Effector memory CD8-positive, alpha-beta T cell (primary cell): ENCODE data around the gene SOST.
"Not testable (repeated sequence)": the region's sequence is repeated elsewhere in the genome, so short reads cannot be mapped to it uniquely, and the experiment has no call there.

Experiments used
- ATAC-seq: fragments of 150-1000 bp; cut with Tn5 transposase; replicated peaks from 2 replicates; pipeline ENCODE4 v1.10.0; 2021; ENCODE audit warnings: mild to moderate bottlenecking, moderate library complexity
- DNase-seq, 3 experiments: peaks; one replicate each; pipeline ENCODE4 v3.0.0; 2021
- H3K27ac Mint-ChIP-seq, 2 donors: one replicate each; pipeline ENCODE4 v1.8.0; 2022; ENCODE audit warnings: mild to moderate bottlenecking in 2 of 2, mixed read lengths in 2 of 2, moderate library complexity in 2 of 2
- H3K27me3 Mint-ChIP-seq, 2 donors: one replicate each; pipeline ENCODE4 v1.8.0; 2022; ENCODE audit warnings: mixed read lengths in 2 of 2
- H3K36me3 Mint-ChIP-seq: one replicate; pipeline ENCODE4 v1.8.0; 2022; ENCODE audit warnings: mild to moderate bottlenecking, moderate library complexity, mixed read lengths; ENCODE audit not compliant: insufficient read depth
- H3K4me1 Mint-ChIP-seq, 2 donors: one replicate each; pipeline ENCODE4 v1.8.0; 2022; ENCODE audit warnings: low read depth in 2 of 2, mixed read lengths in 2 of 2
- H3K4me3 Mint-ChIP-seq, 2 donors: one replicate each; pipeline ENCODE4 v1.8.0; 2022; ENCODE audit warnings: mild to moderate bottlenecking in 2 of 2, mixed read lengths in 2 of 2, moderate library complexity in 2 of 2
- H3K9me3 Mint-ChIP-seq, 2 donors: one replicate each; pipeline ENCODE4 v1.8.0; 2022; ENCODE audit warnings: mixed read lengths in 2 of 2
- total RNA-seq, 9 experiments: gene quantifications; one replicate each; lab custom pipeline; 2026; lab: John Stamatoyannopoulos, UW

Gene SOST
- 0 to 0.06 (median 0) reads per million in 9 experiments for total RNA-seq

- Mint-ChIP-seq H3K9me3 (no peaks in the 10 kb centered on the region), H3K4me3 (no peak within 1 kb of the TSS), H3K36me3 (peaks cover 2% of the 10 kb centered on the region), H3K27ac (no peak within 1 kb of the TSS), H3K4me1 (peaks cover 1 to 7% of the 10 kb centered on the region in 2 donors), H3K27me3 (peaks cover 32 to 57% of the 10 kb centered on the region in 2 donors)
- no peak for ATAC-seq
- no peak for DNase-seq
Observed at GRCh38 chr17:43758497-43759174, at the start of gene SOST. TSS of gene SOST (minus strand) at chr17:43758791. CDS start at chr17:43758741, 50 bp downstream.

GRCh38 chr17:43808076-43808475 lies 49.5 kb upstream of the SOST start:
- H3K27ac Mint-ChIP-seq: no peak overlapping the region
- no peak overlapping the region for H3K4me3 Mint-ChIP-seq
- H3K4me1 Mint-ChIP-seq: no peaks in the 10 kb centered on the region
- DNase-seq (no peak), ATAC-seq (no peak)
- no peaks in the 10 kb centered on the region for H3K9me3 Mint-ChIP-seq
- H3K36me3 Mint-ChIP-seq: no peaks in the 10 kb centered on the region
- peaks cover 46 to 64% of the 10 kb centered on the region in 2 donors for H3K27me3 Mint-ChIP-seq

GRCh38 chr17:43805117-43805516 lies 46.5 kb upstream of the SOST start:
- no peak for ATAC-seq
- Mint-ChIP-seq H3K9me3 (no peaks in the 10 kb centered on the region), H3K27ac (no peak overlapping the region), H3K36me3 (no peaks in the 10 kb centered on the region), H3K4me3 (no peak overlapping the region), H3K27me3 (peaks cover 38 to 63% of the 10 kb centered on the region in 2 donors), H3K4me1 (no peaks in the 10 kb centered on the region)
- DNase-seq: no peak

- no peaks in the 10 kb centered on the region for H3K36me3 Mint-ChIP-seq
- H3K27me3 Mint-ChIP-seq: peaks cover 38 to 62% of the 10 kb centered on the region in 2 donors
- H3K27ac Mint-ChIP-seq: no peak overlapping the region
- ATAC-seq: no peak
- H3K9me3 Mint-ChIP-seq: no peaks in the 10 kb centered on the region
- no peaks in the 10 kb centered on the region for H3K4me1 Mint-ChIP-seq
- DNase-seq: no peak
- no peak overlapping the region for H3K4me3 Mint-ChIP-seq
Observed at GRCh38 chr17:43803758-43804157, 45.2 kb upstream of the SOST start.

- H3K4me1 Mint-ChIP-seq: no peaks in the 10 kb centered on the region
- H3K27me3 Mint-ChIP-seq: peaks cover 40 to 66% of the 10 kb centered on the region in 2 donors
- H3K4me3 Mint-ChIP-seq: no peak overlapping the region
- ATAC-seq (no peak), DNase-seq (no peak)
- no peaks in the 10 kb centered on the region for H3K36me3 Mint-ChIP-seq
- no peak overlapping the region for H3K27ac Mint-ChIP-seq
- H3K9me3 Mint-ChIP-seq: no peaks in the 10 kb centered on the region
Observed at GRCh38 chr17:43801844-43802243, 43.3 kb upstream of the SOST start.

- Mint-ChIP-seq H3K27ac (no peak overlapping the region), H3K4me3 (no peak overlapping the region), H3K4me1 (no peaks in the 10 kb centered on the region), H3K9me3 (no peaks in the 10 kb centered on the region), H3K27me3 (peaks cover 51 to 74% of the 10 kb centered on the region in 2 donors), H3K36me3 (no peaks in the 10 kb centered on the region)
- ATAC-seq (no peak), DNase-seq (no peak)
Observed at GRCh38 chr17:43800736-43801135, 42.1 kb upstream of the SOST start.

- Mint-ChIP-seq H3K27me3 (peaks cover 57 to 74% of the 10 kb centered on the region in 2 donors), H3K9me3 (no peaks in the 10 kb centered on the region), H3K4me3 (no peak overlapping the region), H3K4me1 (no peaks in the 10 kb centered on the region), H3K36me3 (no peaks in the 10 kb centered on the region), H3K27ac (no peak overlapping the region)
- DNase-seq: no peak
- no peak for ATAC-seq
Observed at GRCh38 chr17:43799047-43799446, 40.5 kb upstream of the SOST start.

- H3K9me3 Mint-ChIP-seq, H3K4me3 Mint-ChIP-seq, H3K4me1 Mint-ChIP-seq, H3K27ac Mint-ChIP-seq, H3K36me3 Mint-ChIP-seq, DNase-seq, ATAC-seq: not testable (repeated sequence)
- peaks cover 57 to 68% of the 10 kb centered on the region in 2 donors for H3K27me3 Mint-ChIP-seq
Observed at GRCh38 chr17:43798024-43798423, 39.4 kb upstream of the SOST start.

GRCh38 chr17:43792668-43793067 lies 34.1 kb upstream of the SOST start:
- not testable (repeated sequence) for H3K4me1 Mint-ChIP-seq, H3K36me3 Mint-ChIP-seq, DNase-seq, H3K9me3 Mint-ChIP-seq, H3K4me3 Mint-ChIP-seq, H3K27ac Mint-ChIP-seq, ATAC-seq
- peaks cover 40 to 57% of the 10 kb centered on the region in 2 donors for H3K27me3 Mint-ChIP-seq

GRCh38 chr17:43791589-43791988 lies 33.0 kb upstream of the SOST start:
- H3K36me3 Mint-ChIP-seq: no peaks in the 10 kb centered on the region
- no peaks in the 10 kb centered on the region for H3K9me3 Mint-ChIP-seq
- DNase-seq (no peak), ATAC-seq (no peak)
- peaks cover 3 to 8% of the 10 kb centered on the region in 2 donors for H3K4me1 Mint-ChIP-seq
- peaks cover 30 to 47% of the 10 kb centered on the region in 2 donors for H3K27me3 Mint-ChIP-seq
- H3K4me3 Mint-ChIP-seq: no peak overlapping the region
- no peak overlapping the region for H3K27ac Mint-ChIP-seq

GRCh38 chr17:43790311-43790940 lies 31.8 kb upstream of the SOST start:
- Mint-ChIP-seq H3K27ac (no peak overlapping the region), H3K4me1 (peaks cover 3 to 8% of the 10 kb centered on the region in 2 donors), H3K36me3 (no peaks in the 10 kb centered on the region), H3K4me3 (no peak overlapping the region), H3K9me3 (no peaks in the 10 kb centered on the region), H3K27me3 (peaks cover 18 to 35% of the 10 kb centered on the region in 2 donors)
- ATAC-seq (no peak), DNase-seq (no peak)

- ATAC-seq (no peak), DNase-seq (no peak)
- H3K27ac Mint-ChIP-seq: no peak overlapping the region
- no peaks in the 10 kb centered on the region for H3K9me3 Mint-ChIP-seq
- H3K27me3 Mint-ChIP-seq: peaks cover 9 to 34% of the 10 kb centered on the region in 2 donors
- H3K36me3 Mint-ChIP-seq: no peaks in the 10 kb centered on the region
- no peak overlapping the region for H3K4me3 Mint-ChIP-seq
- H3K4me1 Mint-ChIP-seq: peaks cover 3 to 8% of the 10 kb centered on the region in 2 donors
Observed at GRCh38 chr17:43789482-43789881, 30.9 kb upstream of the SOST start.

- Mint-ChIP-seq H3K27me3 (peaks cover 10 to 32% of the 10 kb centered on the region in 2 donors), H3K9me3 (no peaks in the 10 kb centered on the region), H3K4me1 (peaks cover 3 to 8% of the 10 kb centered on the region in 2 donors), H3K36me3 (no peaks in the 10 kb centered on the region), H3K4me3 (no peak overlapping the region), H3K27ac (no peak overlapping the region)
- no peak for ATAC-seq
- no peak for DNase-seq
Observed at GRCh38 chr17:43788540-43788939, 29.9 kb upstream of the SOST start.

GRCh38 chr17:43787728-43788127 lies 29.1 kb upstream of the SOST start:
- DNase-seq: no peak
- Mint-ChIP-seq H3K9me3 (no peaks in the 10 kb centered on the region), H3K4me1 (peaks cover 3 to 8% of the 10 kb centered on the region in 2 donors), H3K36me3 (no peaks in the 10 kb centered on the region), H3K27ac (no peak overlapping the region), H3K4me3 (no peak overlapping the region), H3K27me3 (peaks cover 18 to 35% of the 10 kb centered on the region in 2 donors)
- no peak for ATAC-seq
